ENCODE data around the gene IBTK.
"Not testable (repeated sequence)": the region's sequence is repeated elsewhere in the genome, so short reads cannot be mapped to it uniquely, and the experiment has no call there.

Gene IBTK

GRCh38 chr6:82247505-82248272 is at the start of gene IBTK:
IBTK (minus strand) TSS chr6:82247744; CDS start chr6:82240486, 7,258 bp downstream.
- ChIA-PET CTCF (interaction anchor here (1.1 to 2.7 kb wide), 8 partner anchors 12 to 967 kb away, joined by 3 to 15 read pairs (median 4); partner anchors contain the start of genes DOP1A and UBE3D), POLR2A (interaction anchor here (1.0 kb wide), 1 partner anchor 818 kb away, joined by 3 read pairs; the partner anchor contains the start of gene UBE3D)
- DNase-seq (ENCODE audit: extremely low spot score), result peak; percentile 94
- TF ChIP-seq CTCF (IDR thresholded peaks at IDR 0.05; ENCODE audit: control extremely low read depth, extremely low read depth, low read depth, missing control alignments), result no peak

- CTCF ChIA-PET, result interaction anchor here (0.9 to 3.4 kb wide), 3 partner anchors 9 to 782 kb away, joined by 3 to 14 read pairs (median 7); partner anchors contain the start of gene UBE3D
- POLR2A ChIA-PET, result no interaction called here
- TF ChIP-seq CTCF (IDR thresholded peaks at IDR 0.05; ENCODE audit: control extremely low read depth, extremely low read depth, low read depth, missing control alignments), result no peak
- DNase-seq (ENCODE audit: extremely low spot score), result no peak
These were observed 36.3 kb upstream of the IBTK start for GRCh38 chr6:82283771-82284410.

- CTCF ChIA-PET, result interaction anchor here (1.7 kb wide), 1 partner anchor 10 kb away, joined by 9 read pairs; no protein-coding TSS in a partner anchor
- DNase-seq (ENCODE audit: extremely low spot score); POLR2A ChIA-PET: not testable (repeated sequence)
These were observed 34.0 kb upstream of the IBTK start for GRCh38 chr6:82281550-82281949.

- no peak for DNase-seq (ENCODE audit: extremely low spot score)
- TF ChIP-seq CTCF (IDR thresholded peaks at IDR 0.05; ENCODE audit: control extremely low read depth, extremely low read depth, low read depth, missing control alignments), result no peak
- ChIA-PET POLR2A (no interaction called here), CTCF (interaction anchor here (1.0 kb wide), 1 partner anchor 788 kb away, joined by 4 read pairs; the partner anchor contains the start of gene UBE3D)
These were observed 30.1 kb upstream of the IBTK start for GRCh38 chr6:82277686-82278085.

GRCh38 chr6:82275686-82276085 is 28.1 kb upstream of the IBTK start:
- CTCF ChIA-PET, result interaction anchor here (0.7 to 3.0 kb wide), 8 partner anchors 9 to 792 kb away, joined by 3 to 14 read pairs (median 4); partner anchors contain the start of gene DOP1A
- POLR2A ChIA-PET, result no interaction called here
- no peak for TF ChIP-seq CTCF (IDR thresholded peaks at IDR 0.05; ENCODE audit: control extremely low read depth, extremely low read depth, low read depth, missing control alignments)
- no peak for DNase-seq (ENCODE audit: extremely low spot score)

- ChIA-PET CTCF (interaction anchor here (1.0 to 5.0 kb wide), 8 partner anchors 12 to 1241 kb away, joined by 3 to 41 read pairs (median 20); partner anchors contain the start of genes DOP1A and UBE3D), POLR2A (no interaction called here)
- TF ChIP-seq CTCF (IDR thresholded peaks at IDR 0.05; ENCODE audit: control extremely low read depth, extremely low read depth, low read depth, missing control alignments), result no peak
- no peak for DNase-seq (ENCODE audit: extremely low spot score)
These were observed 25.8 kb upstream of the IBTK start for GRCh38 chr6:82273295-82273694.

All from GM10248 (cell line).